Endodermal cell (in vitro differentiated cells): Measurements from ENCODE around the gene DAGLA. TPM values are rescaled to one million over a fixed set of nuclear protein-coding genes. Genes with fewer than 3 reads are reported as not detected.
A peak's percentile ranks its signal among the peaks of the same experiment; 100 is the strongest.

Experiments used
- DNase-seq: peaks from one replicate; pipeline ENCODE4 v3.0.0-alpha.2; 2017
- H3K27ac ChIP-seq: 2 replicates; pipeline ENCODE4 v1.5.1; 2013; ENCODE audit warnings: mild to moderate bottlenecking, low read depth, low read length, moderate library complexity
- H3K27me3 ChIP-seq: 2 replicates; pipeline ENCODE4 v1.6.1; 2013; ENCODE audit warnings: mild to moderate bottlenecking, low read length, moderate library complexity; ENCODE audit not compliant: insufficient read depth, control insufficient read depth, poor library complexity, severe bottlenecking
- H3K36me3 ChIP-seq: 2 replicates; pipeline ENCODE4 v1.7.0; 2013; ENCODE audit warnings: mild to moderate bottlenecking, low read length, moderate library complexity; ENCODE audit not compliant: control insufficient read depth, insufficient read depth
- H3K4me1 ChIP-seq: one replicate; pipeline ENCODE4 v1.7.0; 2013; ENCODE audit warnings: low read length; ENCODE audit not compliant: control insufficient read depth, insufficient read depth
- H3K4me3 ChIP-seq: 2 replicates; pipeline ENCODE4 v1.5.1; 2013; ENCODE audit warnings: mild to moderate bottlenecking, low read length, moderate library complexity
- H3K9ac ChIP-seq: 2 replicates; pipeline ENCODE4 v1.6.1; 2013; ENCODE audit warnings: mild to moderate bottlenecking, low read length, moderate library complexity; ENCODE audit not compliant: poor library complexity, severe bottlenecking; ENCODE audit errors: extremely low read depth
- H3K9me3 ChIP-seq: 2 replicates; pipeline ENCODE4 v1.6.1; 2013; ENCODE audit warnings: mild to moderate bottlenecking, low read length, moderate library complexity; ENCODE audit not compliant: control insufficient read depth
- H3K27ac Mint-ChIP-seq: 2 replicates; pipeline ENCODE4 v1.8.0; 2020; ENCODE audit warnings: mixed read lengths
- H3K27me3 Mint-ChIP-seq: 2 replicates; pipeline ENCODE4 v1.8.0; 2021; ENCODE audit warnings: mild to moderate bottlenecking, mixed read lengths; ENCODE audit not compliant: insufficient read depth
- H3K36me3 Mint-ChIP-seq: 2 replicates; pipeline ENCODE4 v1.8.0; 2020; ENCODE audit warnings: low read depth, mixed read lengths
- H3K4me1 Mint-ChIP-seq: 2 replicates; pipeline ENCODE4 v1.8.0; 2020; ENCODE audit warnings: mixed read lengths
- H3K4me3 Mint-ChIP-seq: 2 replicates; pipeline ENCODE4 v1.8.0; 2020; ENCODE audit warnings: mild to moderate bottlenecking, moderate library complexity, mixed read lengths
- H3K9me3 Mint-ChIP-seq: 2 replicates; pipeline ENCODE4 v1.8.0; 2020; ENCODE audit warnings: mild to moderate bottlenecking, mixed read lengths
- WGBS, 2 experiments: methylation state at CpG; one replicate each; pipeline versions ENCODE4 v1.1.5 to v1.1.7; 2013; ENCODE audit warnings: missing lambda C conversion rate in 2 of 2, mixed read lengths in 1 of 2; ENCODE audit not compliant: insufficient coverage in 1 of 2, insufficient read length in 1 of 2; 5-methylcytosine and 5-hydroxymethylcytosine counted together
- total RNA-seq, 2 donors: library from RNA; stranded (reverse); fragmentation: NEBNext Ultra II Directional in 1 of 2; extraction: Animal tissue kit (Norgen Biotek cat#: 25700) in 1 of 2; gene quantifications; 2 replicates in 1 of 2; 3 replicates in 1 of 2; pipeline ENCODE4 v1.2.1, GENCODE V29; 2021
- TF ChIP-seq, protein P1 (sequence below): fragments of 200-600 bp; sonication (generic); conservative IDR thresholded peaks from 2 replicates; pipeline ENCODE4 v1.5.0; 2021; ENCODE audit warnings: antibody characterized with exemption, mild to moderate bottlenecking

DAGLA gene
- total RNA-seq, 2 donors from 2014 or later, result 5.6 to 8.7 TPM

DNA sequence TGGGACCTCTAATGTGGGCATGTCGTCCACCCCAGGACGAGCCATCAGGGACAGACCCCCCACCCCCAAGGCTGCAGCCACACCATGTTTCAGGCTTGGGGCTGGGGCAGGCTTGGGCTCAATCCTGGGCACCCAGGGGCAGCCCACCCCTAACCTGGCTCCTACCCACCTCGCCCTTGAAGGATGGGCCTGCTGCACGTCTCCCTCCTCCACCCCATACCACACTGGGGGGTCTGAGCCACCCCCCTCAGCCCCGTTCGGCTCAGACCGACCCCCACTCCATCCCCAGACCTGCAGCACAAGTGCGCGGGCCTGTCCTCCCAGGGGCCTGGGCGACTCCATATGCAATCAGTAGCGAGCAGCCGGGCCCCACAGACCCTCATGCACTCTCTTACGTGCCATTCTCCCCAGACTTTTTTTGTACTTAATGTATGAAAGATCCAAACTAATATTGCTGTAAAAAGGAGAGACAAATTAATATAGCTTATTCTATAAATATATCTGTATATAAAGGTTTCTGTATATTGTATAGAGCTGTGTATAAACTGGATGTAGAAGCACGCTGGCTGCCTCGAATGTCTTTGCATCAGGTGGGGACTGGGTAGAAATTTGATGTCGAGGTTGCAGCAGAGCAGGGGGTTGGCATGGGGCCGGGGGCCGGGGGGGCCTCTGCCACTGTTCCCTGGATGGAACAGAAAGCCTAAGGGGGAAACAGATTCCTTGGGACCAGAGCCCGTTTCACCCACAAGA lies 66.4 kb downstream of the DAGLA start:
- Mint-ChIP-seq H3K27ac (no peak overlapping the region), H3K4me1 (peaks cover 8% of the 10 kb centered on the region), H3K36me3 (peaks cover 10% of the 10 kb centered on the region), H3K9me3 (no peaks in the 10 kb centered on the region), H3K27me3 (peaks cover 8% of the 10 kb centered on the region), H3K4me3 (no peak overlapping the region)
- H3K27me3 ChIP-seq, result no peaks in the 10 kb centered on the region
- WGBS, 2 experiments, result 80 to 84% methylated on average over 8 to 19 of the region's 19 CpGs
- no peak overlapping the region for H3K4me3 ChIP-seq
- H3K36me3 ChIP-seq, result no peaks in the 10 kb centered on the region
- TF ChIP-seq, protein P1, sequence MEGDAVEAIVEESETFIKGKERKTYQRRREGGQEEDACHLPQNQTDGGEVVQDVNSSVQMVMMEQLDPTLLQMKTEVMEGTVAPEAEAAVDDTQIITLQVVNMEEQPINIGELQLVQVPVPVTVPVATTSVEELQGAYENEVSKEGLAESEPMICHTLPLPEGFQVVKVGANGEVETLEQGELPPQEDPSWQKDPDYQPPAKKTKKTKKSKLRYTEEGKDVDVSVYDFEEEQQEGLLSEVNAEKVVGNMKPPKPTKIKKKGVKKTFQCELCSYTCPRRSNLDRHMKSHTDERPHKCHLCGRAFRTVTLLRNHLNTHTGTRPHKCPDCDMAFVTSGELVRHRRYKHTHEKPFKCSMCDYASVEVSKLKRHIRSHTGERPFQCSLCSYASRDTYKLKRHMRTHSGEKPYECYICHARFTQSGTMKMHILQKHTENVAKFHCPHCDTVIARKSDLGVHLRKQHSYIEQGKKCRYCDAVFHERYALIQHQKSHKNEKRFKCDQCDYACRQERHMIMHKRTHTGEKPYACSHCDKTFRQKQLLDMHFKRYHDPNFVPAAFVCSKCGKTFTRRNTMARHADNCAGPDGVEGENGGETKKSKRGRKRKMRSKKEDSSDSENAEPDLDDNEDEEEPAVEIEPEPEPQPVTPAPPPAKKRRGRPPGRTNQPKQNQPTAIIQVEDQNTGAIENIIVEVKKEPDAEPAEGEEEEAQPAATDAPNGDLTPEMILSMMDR, result no peak
- peaks cover 15% of the 10 kb centered on the region for H3K4me1 ChIP-seq
- H3K9me3 ChIP-seq, result no peaks in the 10 kb centered on the region
- no peak overlapping the region for H3K9ac ChIP-seq
- DNase-seq, result no peak
- H3K27ac ChIP-seq, result no peak overlapping the region

DNA sequence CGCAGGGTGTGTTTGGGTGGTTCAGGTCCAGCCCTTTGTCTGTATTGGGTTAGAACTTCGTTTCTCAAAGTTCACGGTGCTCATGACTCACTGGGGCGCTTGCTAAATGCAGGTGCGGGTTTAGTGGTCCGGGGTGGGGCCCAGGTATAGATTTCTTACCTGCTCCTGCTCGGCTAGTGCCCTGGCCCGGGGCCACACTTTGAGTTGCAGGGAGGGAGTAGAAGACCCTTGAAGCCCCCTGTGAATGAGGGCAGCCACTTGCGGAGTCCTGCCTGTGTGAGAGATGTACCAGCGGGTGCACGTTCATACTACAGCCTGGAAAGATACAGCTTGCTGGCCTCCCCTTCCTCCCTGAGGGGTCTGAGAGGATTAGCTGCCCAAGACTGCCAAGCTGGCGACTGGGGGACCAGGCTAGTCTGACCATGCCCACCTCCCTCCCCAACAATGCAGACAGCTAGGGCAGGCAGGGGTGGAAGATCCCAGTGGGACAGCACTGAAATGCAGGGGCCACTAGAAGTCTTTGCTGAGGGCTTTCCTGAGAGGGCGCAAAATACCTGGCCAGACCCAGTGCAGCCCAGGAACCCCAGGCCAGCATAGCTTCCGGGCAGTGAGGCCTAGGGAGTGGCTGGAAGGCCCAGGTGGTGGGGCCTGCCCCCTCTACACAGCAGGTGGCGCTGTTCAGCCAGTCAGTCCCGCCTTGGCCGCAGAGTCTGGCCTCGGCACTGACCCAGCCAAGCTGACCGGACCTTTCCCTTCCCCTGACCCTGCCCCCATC lies 67.2 kb downstream of the DAGLA start:
- peak; percentile 95 for DNase-seq
- H3K27ac ChIP-seq, result no peak overlapping the region
- no peaks in the 10 kb centered on the region for H3K9me3 Mint-ChIP-seq
- H3K4me3 Mint-ChIP-seq, result no peak overlapping the region
- no peak overlapping the region for H3K27ac Mint-ChIP-seq
- TF ChIP-seq, protein P1, result peak; percentile 94
- peaks cover 13% of the 10 kb centered on the region for H3K27me3 Mint-ChIP-seq
- H3K4me1 ChIP-seq, result peaks cover 15% of the 10 kb centered on the region
- no peak overlapping the region for H3K9ac ChIP-seq
- WGBS, 2 experiments, result 72 to 93% methylated on average over 4 to 19 of the region's 19 CpGs
- no peaks in the 10 kb centered on the region for H3K9me3 ChIP-seq
- no peaks in the 10 kb centered on the region for H3K36me3 ChIP-seq
- peaks cover 3% of the 10 kb centered on the region for H3K36me3 Mint-ChIP-seq
- peaks cover 8% of the 10 kb centered on the region for H3K4me1 Mint-ChIP-seq
- no peaks in the 10 kb centered on the region for H3K27me3 ChIP-seq
- no peak overlapping the region for H3K4me3 ChIP-seq

DNA sequence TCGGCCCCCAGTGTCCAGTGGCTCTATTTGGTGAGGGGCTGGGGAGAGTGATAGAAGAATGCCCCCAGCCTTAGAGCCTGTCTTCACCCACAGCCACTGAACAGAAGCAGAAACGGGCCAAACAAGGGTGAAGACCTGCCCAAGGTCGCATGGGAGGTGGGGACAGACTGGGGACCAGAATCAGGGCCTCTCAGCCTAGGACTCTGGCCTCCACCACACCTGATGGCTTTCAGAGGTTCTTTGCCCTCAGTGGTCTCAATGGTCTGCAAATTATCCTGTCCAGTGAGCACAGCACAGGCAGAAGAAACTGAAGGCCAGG lies 67.7 kb downstream of the DAGLA start:
- H3K36me3 Mint-ChIP-seq, result peaks cover under 1% of the 10 kb centered on the region
- TF ChIP-seq, protein P1, result peak; percentile 8
- Histone ChIP-seq H3K27ac (no peak overlapping the region), H3K9me3 (no peaks in the 10 kb centered on the region), H3K4me1 (peaks cover 15% of the 10 kb centered on the region), H3K4me3 (no peak overlapping the region), H3K27me3 (no peaks in the 10 kb centered on the region), H3K9ac (no peak overlapping the region), H3K36me3 (no peaks in the 10 kb centered on the region)
- H3K9me3 Mint-ChIP-seq, result no peaks in the 10 kb centered on the region
- H3K4me1 Mint-ChIP-seq, result peaks cover 8% of the 10 kb centered on the region
- no peak overlapping the region for H3K4me3 Mint-ChIP-seq
- H3K27ac Mint-ChIP-seq, result no peak overlapping the region
- H3K27me3 Mint-ChIP-seq, result peaks cover 14% of the 10 kb centered on the region
- DNase-seq, result no peak
- WGBS, 2 experiments, result 83 to 90% methylated on average over 1 to 2 of the region's 3 CpGs
